ENCODE measurements around the gene CEP76. TPM values are rescaled to one million over a fixed set of nuclear protein-coding genes. Genes with fewer than 3 reads are reported as not detected.

Gene CEP76
- total RNA-seq, 2 experiments from 2014 or later = 14.4 to 15.0 TPM

DNA sequence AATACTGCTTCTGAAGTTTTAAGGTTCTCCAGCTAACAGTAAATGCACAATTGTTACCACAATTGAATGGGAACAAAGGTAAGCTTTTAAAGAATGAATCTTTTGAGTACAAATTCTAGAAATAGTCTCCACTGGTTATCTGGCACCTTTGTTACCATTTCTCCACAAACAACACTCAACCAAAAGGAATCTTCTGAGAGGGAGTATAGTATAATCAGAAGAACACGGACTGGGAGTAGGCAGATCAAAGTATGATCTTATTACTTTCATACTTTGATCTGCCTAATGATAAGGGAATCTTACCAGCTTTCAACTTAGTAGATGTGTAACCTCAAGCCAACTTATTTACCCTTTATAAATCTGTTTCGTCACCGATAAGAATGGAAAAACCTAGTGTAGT is 1.4 kb downstream of the CEP76 start:
- POLR2A ChIA-PET = interaction anchor here (1.1 to 3.3 kb wide), 4 partner anchors 10 to 325 kb away, joined by 3 to 22 read pairs (median 9); partner anchors contain the start of genes AFG3L2 and PTPN2
- H3K4me3 Mint-ChIP-seq = peak overlapping the region; percentile 96
- intact Hi-C loops (cut with micrococcal nuclease) = loop anchor here (5.0 kb wide), 1 partner anchor 1026 kb away; the partner anchor contains the start of genes FAM210A and RNMT
- CTCF ChIA-PET = interaction anchor here (1.0 to 1.7 kb wide), 3 partner anchors 22 to 233 kb away, joined by 3 read pairs; no protein-coding TSS in a partner anchor
- H3K4me1 Mint-ChIP-seq (ENCODE audit: low read depth) = peaks cover 35% of the 10 kb centered on the region
- no peak for DNase-seq
- peak overlapping the region; percentile 44 for H3K27ac Mint-ChIP-seq
- H3K9me3 Mint-ChIP-seq = no peaks in the 10 kb centered on the region
- peaks cover 18% of the 10 kb centered on the region for H3K36me3 Mint-ChIP-seq
- H3K27me3 Mint-ChIP-seq = no peaks in the 10 kb centered on the region

DNA sequence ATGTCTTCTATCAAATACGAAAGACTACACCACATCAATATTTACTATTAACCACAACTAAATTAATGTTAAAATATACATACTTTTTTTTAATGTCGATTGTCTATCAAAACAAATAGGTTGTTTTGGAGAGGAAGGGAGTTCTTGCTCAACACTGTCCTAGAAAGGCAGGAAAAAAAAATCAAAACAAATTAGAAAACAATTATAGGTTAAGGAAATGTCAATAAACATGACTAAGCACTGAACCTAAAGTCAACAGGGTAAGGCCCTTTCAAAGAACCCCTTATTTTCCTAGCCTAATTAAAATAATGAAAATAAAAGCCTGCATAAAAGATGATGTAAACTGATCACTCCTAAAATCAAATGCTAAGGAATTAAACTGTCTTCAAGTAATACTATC is 2.8 kb downstream of the CEP76 start:
- POLR2A ChIA-PET = no interaction called here
- intact Hi-C loops (cut with micrococcal nuclease) = loop anchor here (5.0 kb wide), 1 partner anchor 1028 kb away; the partner anchor contains the start of genes FAM210A and RNMT
- H3K4me3 Mint-ChIP-seq = no peak overlapping the region
- CTCF ChIA-PET = no interaction called here
- peaks cover 18% of the 10 kb centered on the region for H3K36me3 Mint-ChIP-seq
- no peaks in the 10 kb centered on the region for H3K27me3 Mint-ChIP-seq
- peaks cover 27% of the 10 kb centered on the region for H3K4me1 Mint-ChIP-seq (ENCODE audit: low read depth)
- H3K27ac Mint-ChIP-seq = no peak overlapping the region
- no peaks in the 10 kb centered on the region for H3K9me3 Mint-ChIP-seq
- no peak for DNase-seq

- Mint-ChIP-seq H3K4me1 (ENCODE audit: low read depth) (peaks cover 21% of the 10 kb centered on the region), H3K9me3 (no peaks in the 10 kb centered on the region), H3K27ac (no peak overlapping the region), H3K36me3 (peaks cover 17% of the 10 kb centered on the region), H3K4me3 (no peak overlapping the region), H3K27me3 (no peaks in the 10 kb centered on the region)
- POLR2A ChIA-PET = no interaction called here
- intact Hi-C loops (cut with micrococcal nuclease) = no loop called here
- DNase-seq = peak; percentile 21
- CTCF ChIA-PET = no interaction called here
Observed at GRCh38 chr18:12694032-12694431, 8.5 kb downstream of the CEP76 start.

- Mint-ChIP-seq H3K36me3 (peaks cover 9% of the 10 kb centered on the region), H3K27me3 (no peaks in the 10 kb centered on the region), H3K4me3 (no peak overlapping the region), H3K27ac (no peak overlapping the region), H3K4me1 (ENCODE audit: low read depth) (peaks cover 18% of the 10 kb centered on the region), H3K9me3 (no peaks in the 10 kb centered on the region)
- ChIA-PET CTCF (no interaction called here), POLR2A (interaction anchor here (0.6 kb wide), 1 partner anchor 11 kb away, joined by 3 read pairs; the partner anchor contains the start of gene PSMG2)
- DNase-seq = no peak
- intact Hi-C loops (cut with micrococcal nuclease) = no loop called here
Observed at GRCh38 chr18:12692206-12692605, 10.3 kb downstream of the CEP76 start.

GRCh38 chr18:12689256-12689850 is 13.2 kb downstream of the CEP76 start:
- no peak for DNase-seq
- Mint-ChIP-seq H3K27ac (no peak overlapping the region), H3K36me3 (peaks cover 8% of the 10 kb centered on the region), H3K9me3 (no peaks in the 10 kb centered on the region), H3K27me3 (no peaks in the 10 kb centered on the region), H3K4me1 (ENCODE audit: low read depth) (peaks cover 16% of the 10 kb centered on the region), H3K4me3 (no peak overlapping the region)
- ChIA-PET POLR2A (interaction anchor here (0.6 kb wide), 1 partner anchor 204 kb away, joined by 3 read pairs; no protein-coding TSS in a partner anchor), CTCF (no interaction called here)
- intact Hi-C loops (cut with micrococcal nuclease) = no loop called here

DNA sequence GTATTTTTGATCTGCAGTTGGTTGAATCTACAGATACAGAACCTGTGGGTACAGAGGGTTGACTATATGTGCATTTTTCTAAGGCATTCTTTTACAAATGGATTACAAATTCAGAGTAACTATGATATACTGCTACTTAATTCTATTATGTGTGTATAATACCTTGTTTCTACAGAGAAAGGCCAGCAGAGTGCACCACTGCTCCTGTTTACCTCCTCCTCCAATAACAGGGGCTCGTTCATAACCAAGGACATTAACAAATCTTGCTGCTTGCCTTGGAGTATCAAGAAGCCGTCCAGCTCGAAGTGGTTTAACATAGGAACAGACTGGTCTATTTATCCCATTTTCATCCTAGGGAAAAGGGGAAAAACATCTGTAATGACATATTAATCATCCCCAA is 16.4 kb downstream of the CEP76 start:
- POLR2A ChIA-PET = no interaction called here

DNA sequence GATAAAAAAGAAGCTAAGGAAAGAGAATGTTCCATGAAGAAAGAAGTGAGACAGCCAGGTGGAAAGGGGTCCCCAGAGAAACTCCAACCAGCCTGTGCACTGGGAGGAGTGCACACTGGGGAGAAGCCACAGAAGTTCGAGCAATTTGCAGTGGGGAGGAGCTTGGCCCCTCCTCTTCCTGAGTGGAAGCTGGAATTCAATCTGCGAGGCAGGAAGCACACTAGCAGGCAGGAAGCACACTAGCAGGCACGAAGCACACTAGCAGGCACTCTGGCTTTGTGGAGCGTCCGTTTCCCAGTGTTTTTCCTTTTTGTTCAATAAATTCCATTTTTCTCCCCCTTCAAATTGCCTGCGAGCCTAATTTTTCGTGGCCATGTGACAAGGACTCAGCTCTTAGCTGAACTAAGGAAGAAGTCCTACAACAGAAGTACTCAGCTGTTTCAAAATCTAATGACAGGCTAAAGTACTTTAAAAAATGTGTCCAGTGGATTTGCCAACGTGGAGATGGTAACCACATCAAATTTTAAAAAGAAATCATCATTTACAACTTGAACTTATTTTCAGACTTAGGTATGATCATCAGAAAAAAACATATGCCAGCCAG is 23.2 kb downstream of the CEP76 start:
- intact Hi-C loops (cut with micrococcal nuclease) = no loop called here
- DNase-seq = no peak
- ChIA-PET POLR2A (no interaction called here), CTCF (no interaction called here)
- H3K9me3 Mint-ChIP-seq = no peaks in the 10 kb centered on the region
- H3K36me3 Mint-ChIP-seq = peaks cover 20% of the 10 kb centered on the region
- H3K4me1 Mint-ChIP-seq (ENCODE audit: low read depth) = peaks cover 10% of the 10 kb centered on the region
- H3K4me3 Mint-ChIP-seq = no peak overlapping the region
- no peak overlapping the region for H3K27ac Mint-ChIP-seq
- H3K27me3 Mint-ChIP-seq = no peaks in the 10 kb centered on the region

More for the DNA sequence above, 16.4 kb downstream of the CEP76 start:
- Mint-ChIP-seq H3K27ac (no peak overlapping the region), H3K4me3 (no peak overlapping the region), H3K4me1 (ENCODE audit: low read depth) (peaks cover 3% of the 10 kb centered on the region), H3K36me3 (peaks cover 2% of the 10 kb centered on the region), H3K9me3 (no peaks in the 10 kb centered on the region), H3K27me3 (no peaks in the 10 kb centered on the region)
- no peak for DNase-seq
- intact Hi-C loops (cut with micrococcal nuclease) = no loop called here
- CTCF ChIA-PET = no interaction called here

DNA sequence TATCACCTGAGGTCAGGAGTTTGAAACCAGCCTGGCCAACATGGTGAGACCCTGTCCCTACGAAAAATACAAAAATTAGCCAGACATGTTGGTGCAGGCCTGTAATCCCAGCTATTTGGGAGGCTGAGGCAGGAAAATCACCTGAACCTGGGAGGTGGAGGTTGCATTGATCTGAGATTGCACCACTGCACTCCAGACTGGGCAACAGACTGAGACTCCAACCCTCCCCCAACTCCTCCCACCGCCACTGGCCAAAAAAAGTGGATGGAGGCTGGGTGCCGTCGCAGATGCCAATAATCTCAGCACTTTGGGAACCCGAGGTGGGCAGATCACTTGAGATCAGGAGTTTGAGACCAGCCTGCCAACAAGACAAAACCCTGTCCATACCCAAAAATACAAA is 34.5 kb downstream of the CEP76 start:
- no peaks in the 10 kb centered on the region for H3K27me3 Mint-ChIP-seq
- intact Hi-C loops (cut with micrococcal nuclease) = no loop called here
- peaks cover 3% of the 10 kb centered on the region for H3K36me3 Mint-ChIP-seq
- ChIA-PET CTCF (no interaction called here), POLR2A (no interaction called here)
- H3K27ac Mint-ChIP-seq = no peak overlapping the region
- no peak for DNase-seq
- no peaks in the 10 kb centered on the region for H3K9me3 Mint-ChIP-seq
- H3K4me3 Mint-ChIP-seq = no peak overlapping the region
- H3K4me1 Mint-ChIP-seq (ENCODE audit: low read depth) = peaks cover 2% of the 10 kb centered on the region

- POLR2A ChIA-PET = interaction anchor here (0.6 kb wide), 1 partner anchor 19 kb away, joined by 4 read pairs; no protein-coding TSS in a partner anchor
- H3K36me3 Mint-ChIP-seq = no peaks in the 10 kb centered on the region
- no peaks in the 10 kb centered on the region for H3K9me3 Mint-ChIP-seq
- peaks cover 8% of the 10 kb centered on the region for H3K27me3 Mint-ChIP-seq
- CTCF ChIA-PET = interaction anchor here (0.6 to 4.8 kb wide), 9 partner anchors 11 to 388 kb away, joined by 3 to 64 read pairs (median 3); no protein-coding TSS in a partner anchor
- H3K27ac Mint-ChIP-seq = no peak overlapping the region
- intact Hi-C loops (cut with micrococcal nuclease) = loop anchor here (1.0 to 10.0 kb wide), 6 partner anchors 55 to 388 kb away; partner anchors contain the start of gene AFG3L2
- peaks cover 16% of the 10 kb centered on the region for H3K4me1 Mint-ChIP-seq (ENCODE audit: low read depth)
- peak; percentile 50 for DNase-seq
- no peak overlapping the region for H3K4me3 Mint-ChIP-seq
Observed at GRCh38 chr18:12659904-12660605, 42.5 kb downstream of the CEP76 start.

DNA sequence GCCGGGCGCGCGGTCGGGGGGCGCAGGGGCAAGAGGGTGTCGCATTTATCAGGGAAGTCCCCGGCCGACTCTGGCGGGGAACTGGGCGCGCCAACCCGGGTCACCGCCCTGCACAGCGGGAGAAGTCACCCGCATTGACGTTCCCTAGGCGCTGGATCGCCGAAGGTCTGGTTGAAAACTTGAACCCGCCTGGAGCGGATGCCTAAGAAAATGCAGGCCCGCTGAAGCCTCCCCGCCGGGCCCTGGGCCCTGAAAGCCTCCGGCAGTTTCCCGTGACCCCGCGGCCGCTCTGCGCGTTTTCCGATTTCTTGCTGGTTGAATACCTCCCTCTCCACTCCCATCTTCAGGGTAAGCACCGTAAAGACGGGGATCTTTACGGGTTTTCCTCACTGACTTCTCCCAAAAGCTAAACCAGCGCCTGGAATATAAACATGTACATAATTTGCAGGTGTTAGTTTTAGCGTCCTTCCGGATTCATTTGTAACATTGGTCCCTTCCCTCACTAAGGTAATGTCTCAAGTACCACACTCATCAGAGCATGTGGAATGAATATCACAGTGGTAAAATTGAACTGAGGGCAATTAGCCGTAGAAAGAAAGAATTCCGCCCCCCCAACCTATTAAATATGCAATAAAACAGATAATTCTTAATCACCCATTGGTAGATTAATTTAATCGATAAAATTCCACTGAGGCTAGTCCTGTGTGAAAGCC is 43.9 kb downstream of the CEP76 start:
- POLR2A ChIA-PET = interaction anchor here (1.4 kb wide), 1 partner anchor 251 kb away, joined by 4 read pairs; the partner anchor contains the start of gene PRELID3A
- Mint-ChIP-seq H3K27me3 (peaks cover 8% of the 10 kb centered on the region), H3K4me1 (ENCODE audit: low read depth) (peaks cover 16% of the 10 kb centered on the region), H3K36me3 (no peaks in the 10 kb centered on the region), H3K9me3 (no peaks in the 10 kb centered on the region), H3K27ac (no peak overlapping the region), H3K4me3 (peak overlapping the region; percentile 72)
- peak; percentile 30 for DNase-seq
- CTCF ChIA-PET = interaction anchor here (1.0 to 4.8 kb wide), 4 partner anchors 9 to 276 kb away, joined by 3 to 64 read pairs (median 3); no protein-coding TSS in a partner anchor
- intact Hi-C loops (cut with micrococcal nuclease) = loop anchor here (1.0 to 10.0 kb wide), 6 partner anchors 54 to 386 kb away; partner anchors contain the start of gene AFG3L2

- Mint-ChIP-seq H3K27me3 (peaks cover 8% of the 10 kb centered on the region), H3K4me1 (ENCODE audit: low read depth) (peaks cover 18% of the 10 kb centered on the region), H3K36me3 (no peaks in the 10 kb centered on the region), H3K27ac (no peak within 1 kb of the TSS), H3K9me3 (no peaks in the 10 kb centered on the region), H3K4me3 (peak within 1 kb of the TSS; percentile 75)
- peak; percentile 44 for DNase-seq
- CTCF ChIA-PET = interaction anchor here (1.0 to 4.8 kb wide), 2 partner anchors 265 to 277 kb away, joined by 3 to 64 read pairs; no protein-coding TSS in a partner anchor
- intact Hi-C loops (cut with micrococcal nuclease) = loop anchor here (2.0 to 10.0 kb wide), 5 partner anchors 53 to 386 kb away; partner anchors contain the start of gene AFG3L2
- POLR2A ChIA-PET = interaction anchor here (1.2 to 1.4 kb wide), 2 partner anchors 250 to 280 kb away, joined by 3 to 4 read pairs; partner anchors contain the start of genes AFG3L2 and PRELID3A
Observed at GRCh38 chr18:12657684-12658425, 44.7 kb downstream of the CEP76 start, which contains the start of gene SPIRE1. Gene SPIRE1, minus strand, starts transcription at chr18:12658107. Its CDS starts 241 bp downstream, at chr18:12657866.
